Upper lobe of right lung (tissue), 1 donor: ENCODE results near the gene RTTN. TPM values are rescaled to one million over a fixed set of nuclear protein-coding genes. Genes with fewer than 3 reads are reported as not detected.

ENCODE experiments used
- ATAC-seq: fragments of 200-7000 bp; cut with Tn5 transposase; one replicate; pipeline ENCODE4 v1.9.1; 2020; ENCODE audit warnings: mild to moderate bottlenecking, moderate library complexity
- DNase-seq: peaks from one replicate; pipeline ENCODE4 v3.0.0-alpha.2; 2020
- H3K27ac ChIP-seq: fragments of 200-600 bp; one replicate; pipeline ENCODE4 v1.8.0; 2022
- H3K27me3 ChIP-seq: fragments of 200-600 bp; one replicate; pipeline ENCODE4 v1.8.0; 2022; ENCODE audit warnings: mild to moderate bottlenecking
- H3K36me3 ChIP-seq: fragments of 200-600 bp; one replicate; pipeline ENCODE4 v1.8.0; 2022
- H3K4me1 ChIP-seq: fragments of 200-600 bp; one replicate; pipeline ENCODE4 v1.8.0; 2022
- H3K4me3 ChIP-seq: fragments of 200-600 bp; one replicate; pipeline ENCODE4 v1.8.0; 2022; ENCODE audit warnings: mild to moderate bottlenecking
- H3K9me3 ChIP-seq: fragments of 200-600 bp; one replicate; pipeline ENCODE4 v1.8.0; 2022
- intact Hi-C: fragments of 100-400 bp; cut with DNase I; formaldehyde crosslinking; loops from one replicate; pipeline ENCODE4 v1.11.0; 2022
- total RNA-seq: library from RNA; stranded (reverse); fragmentation: NEBNext Ultra II Directional; extraction: Animal tissue kit (Norgen Biotek cat#: 25700); gene quantifications from one replicate; pipeline ENCODE4 v1.2.1, GENCODE V29; 2021
- TF ChIP-seq, protein P1 (sequence below): fragments of 200-600 bp; IDR thresholded peaks from one replicate; pipeline ENCODE4 v1.8.0; 2022; ENCODE audit warnings: antibody characterized with exemption
- donor health status: DM: no; HTN: yes; CAD: no; lungs with severe emphysema.

RTTN gene
- total RNA-seq, 1 donor from 2014 or later = 13.0 TPM

DNA sequence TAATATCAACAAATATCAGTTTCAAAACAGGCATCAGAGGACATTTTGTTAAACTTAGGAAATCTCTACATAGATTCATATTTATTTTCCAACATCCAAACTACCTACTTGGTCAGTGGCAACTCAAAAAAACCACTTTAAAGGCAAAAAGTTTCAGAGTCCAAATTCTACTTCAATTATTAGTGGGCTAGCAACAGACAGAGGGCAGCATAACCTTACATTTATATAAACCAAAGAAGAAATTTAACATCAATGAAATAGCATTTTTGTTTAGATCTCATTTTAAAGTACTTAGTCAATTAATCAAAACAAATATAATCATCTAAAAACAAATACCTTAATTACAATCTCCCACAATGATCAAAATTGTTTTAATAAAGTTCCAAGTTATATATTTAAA is 33.3 kb downstream of the RTTN start:
- no peaks in the 10 kb centered on the region for H3K4me1 ChIP-seq
- H3K9me3 ChIP-seq = no peaks in the 10 kb centered on the region
- no peaks in the 10 kb centered on the region for H3K27me3 ChIP-seq
- H3K27ac ChIP-seq = no peak overlapping the region
- no peak for ATAC-seq
- intact Hi-C loops = no loop called here
- TF ChIP-seq, protein P1, sequence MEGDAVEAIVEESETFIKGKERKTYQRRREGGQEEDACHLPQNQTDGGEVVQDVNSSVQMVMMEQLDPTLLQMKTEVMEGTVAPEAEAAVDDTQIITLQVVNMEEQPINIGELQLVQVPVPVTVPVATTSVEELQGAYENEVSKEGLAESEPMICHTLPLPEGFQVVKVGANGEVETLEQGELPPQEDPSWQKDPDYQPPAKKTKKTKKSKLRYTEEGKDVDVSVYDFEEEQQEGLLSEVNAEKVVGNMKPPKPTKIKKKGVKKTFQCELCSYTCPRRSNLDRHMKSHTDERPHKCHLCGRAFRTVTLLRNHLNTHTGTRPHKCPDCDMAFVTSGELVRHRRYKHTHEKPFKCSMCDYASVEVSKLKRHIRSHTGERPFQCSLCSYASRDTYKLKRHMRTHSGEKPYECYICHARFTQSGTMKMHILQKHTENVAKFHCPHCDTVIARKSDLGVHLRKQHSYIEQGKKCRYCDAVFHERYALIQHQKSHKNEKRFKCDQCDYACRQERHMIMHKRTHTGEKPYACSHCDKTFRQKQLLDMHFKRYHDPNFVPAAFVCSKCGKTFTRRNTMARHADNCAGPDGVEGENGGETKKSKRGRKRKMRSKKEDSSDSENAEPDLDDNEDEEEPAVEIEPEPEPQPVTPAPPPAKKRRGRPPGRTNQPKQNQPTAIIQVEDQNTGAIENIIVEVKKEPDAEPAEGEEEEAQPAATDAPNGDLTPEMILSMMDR = no peak
- DNase-seq = no peak
- H3K4me3 ChIP-seq = no peak overlapping the region
- no peaks in the 10 kb centered on the region for H3K36me3 ChIP-seq

DNA sequence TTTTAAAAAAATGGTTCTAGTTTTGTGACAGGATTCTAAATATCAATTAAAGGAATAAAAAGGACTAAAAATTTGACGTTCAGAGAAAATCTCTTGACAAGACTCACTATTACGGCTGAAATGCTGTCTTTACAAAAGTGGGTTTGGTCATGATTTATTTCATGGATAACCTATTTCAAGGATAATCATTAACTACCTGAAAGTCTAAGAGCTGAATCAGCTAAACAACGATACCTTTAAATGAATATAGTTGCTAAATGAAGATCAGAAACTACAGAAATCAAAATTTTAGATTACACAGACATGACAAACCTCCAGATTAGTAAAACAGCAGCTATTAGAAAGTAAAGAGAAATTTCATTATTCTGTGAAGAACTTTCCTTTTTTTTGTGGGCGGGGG is 35.7 kb downstream of the RTTN start:
- H3K36me3 ChIP-seq = no peaks in the 10 kb centered on the region
- no peak overlapping the region for H3K27ac ChIP-seq
- H3K27me3 ChIP-seq = no peaks in the 10 kb centered on the region
- no peaks in the 10 kb centered on the region for H3K4me1 ChIP-seq
- intact Hi-C loops = no loop called here
- H3K4me3 ChIP-seq = no peak overlapping the region
- no peaks in the 10 kb centered on the region for H3K9me3 ChIP-seq
- no peak for ATAC-seq
- no peak for DNase-seq
- TF ChIP-seq, protein P1 = no peak

DNA sequence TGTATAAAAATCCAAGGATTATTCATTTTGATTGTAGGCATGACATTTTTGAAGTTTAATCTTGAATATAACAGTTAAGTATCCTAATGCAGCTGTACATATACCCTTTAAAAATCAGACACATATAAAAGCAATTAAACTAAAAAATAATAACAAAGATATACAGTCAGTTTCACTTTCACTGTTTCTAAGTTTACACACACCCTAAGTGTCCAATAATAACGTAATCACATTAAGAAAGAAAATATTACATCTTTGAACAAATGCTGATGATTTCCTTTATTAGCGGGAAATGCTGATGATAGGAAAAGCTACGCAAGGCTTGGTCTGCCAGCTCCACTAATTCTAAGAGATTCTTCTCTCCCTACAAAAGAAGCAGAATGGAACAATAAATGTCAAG is 38.8 kb downstream of the RTTN start:
- H3K4me3 ChIP-seq = peak overlapping the region; percentile 8
- H3K4me1 ChIP-seq = no peaks in the 10 kb centered on the region
- no peak overlapping the region for H3K27ac ChIP-seq
- intact Hi-C loops = no loop called here
- ATAC-seq (no peak), DNase-seq (no peak)
- TF ChIP-seq, protein P1 = no peak
- H3K27me3 ChIP-seq = no peaks in the 10 kb centered on the region
- no peaks in the 10 kb centered on the region for H3K9me3 ChIP-seq
- no peaks in the 10 kb centered on the region for H3K36me3 ChIP-seq

DNA sequence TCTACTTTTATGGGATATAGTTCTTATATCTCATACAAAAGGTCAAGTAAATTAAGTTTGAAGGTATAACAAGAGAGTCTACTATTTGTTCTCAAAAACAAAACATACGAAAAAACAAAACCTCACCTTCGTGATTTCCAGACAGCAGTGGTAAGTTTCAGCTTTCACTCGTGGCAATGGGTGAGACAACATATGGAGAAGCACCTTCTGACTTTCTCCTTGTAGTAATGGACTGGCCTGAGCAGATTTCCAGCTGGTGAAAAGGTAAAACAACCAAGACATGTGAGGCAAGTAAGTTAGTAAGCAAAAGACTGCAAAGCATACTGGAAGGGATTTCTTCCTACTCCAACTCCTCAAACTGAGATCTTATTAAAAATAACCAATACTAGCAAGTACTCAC is 39.6 kb downstream of the RTTN start:
- intact Hi-C loops = no loop called here
- no peak for ATAC-seq

DNA sequence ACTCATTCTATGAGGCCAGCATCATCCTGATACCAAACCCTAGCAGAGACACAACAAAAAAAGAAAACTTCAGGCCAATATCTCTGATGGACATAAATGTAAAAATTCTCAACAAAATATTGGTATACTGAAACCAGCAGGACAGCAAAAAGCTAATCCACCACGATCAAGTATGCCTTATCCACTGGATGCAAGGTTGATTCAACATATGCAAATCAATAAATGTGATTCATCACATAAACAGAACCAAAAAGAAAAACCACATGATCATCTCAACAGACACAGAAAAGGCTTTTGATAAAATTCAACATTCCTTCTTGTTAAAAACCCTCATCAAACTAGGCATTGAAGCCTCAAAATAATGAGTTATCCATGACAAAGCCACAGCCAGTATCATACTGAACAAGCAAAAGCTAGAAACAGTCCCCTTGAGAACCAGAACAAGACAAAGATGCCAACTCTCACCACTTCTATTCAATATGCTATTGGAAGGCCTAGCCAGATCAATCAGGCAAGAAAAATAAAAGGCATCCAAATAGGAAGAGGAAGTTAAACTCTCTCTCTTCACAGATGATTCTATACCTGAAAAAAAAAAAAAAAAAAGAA is 45.3 kb downstream of the RTTN start:
- no peak for ATAC-seq
- no peaks in the 10 kb centered on the region for H3K27me3 ChIP-seq
- H3K4me1 ChIP-seq = no peaks in the 10 kb centered on the region
- DNase-seq = no peak
- no peak overlapping the region for H3K27ac ChIP-seq
- no peaks in the 10 kb centered on the region for H3K36me3 ChIP-seq
- intact Hi-C loops = no loop called here
- TF ChIP-seq, protein P1 = no peak
- H3K9me3 ChIP-seq = no peaks in the 10 kb centered on the region
- no peak overlapping the region for H3K4me3 ChIP-seq

More for the DNA sequence above, 39.6 kb downstream of the RTTN start:
- H3K27ac ChIP-seq = no peak overlapping the region
- DNase-seq = no peak
- no peaks in the 10 kb centered on the region for H3K27me3 ChIP-seq
- no peaks in the 10 kb centered on the region for H3K36me3 ChIP-seq
- TF ChIP-seq, protein P1 = no peak
- H3K4me1 ChIP-seq = no peaks in the 10 kb centered on the region
- no peak overlapping the region for H3K4me3 ChIP-seq
- H3K9me3 ChIP-seq = no peaks in the 10 kb centered on the region
